Suprapubic skin (tissue), 3 donors: ENCODE data around the gene CAMTA1.

ENCODE experiments used
- CTCF ChIP-seq, 2 donors: fragments of 200-600 bp in 1 of 2; fragments of 450-650 bp in 1 of 2; sonication (generic) in 1 of 2; IDR thresholded peaks; one replicate each; pipeline ENCODE4 v1.5.1; 2016 to 2019; ENCODE audit warnings: antibody characterized with exemption in 2 of 2, mild to moderate bottlenecking in 1 of 2, moderate library complexity in 1 of 2
- POLR2A ChIP-seq, 2 donors: fragments of 450-650 bp; IDR thresholded peaks; one replicate each; pipeline ENCODE4 v1.6.1; 2017; ENCODE audit warnings: antibody characterized with exemption in 2 of 2, mild to moderate bottlenecking in 2 of 2, moderate library complexity in 2 of 2

- TF ChIP-seq CTCF (IDR thresholded peaks at IDR 0.05) (no peak), POLR2A (IDR thresholded peaks at IDR 0.05) (no peak)
These were observed 706.5 kb downstream of the CAMTA1 start for GRCh38 chr1:7491818-7492173.
